ENCODE data around the gene SEC14L5.
"Not testable (repeated sequence)": the region's sequence is repeated elsewhere in the genome, so short reads cannot be mapped to it uniquely, and the experiment has no call there.

The SEC14L5 gene

DNA sequence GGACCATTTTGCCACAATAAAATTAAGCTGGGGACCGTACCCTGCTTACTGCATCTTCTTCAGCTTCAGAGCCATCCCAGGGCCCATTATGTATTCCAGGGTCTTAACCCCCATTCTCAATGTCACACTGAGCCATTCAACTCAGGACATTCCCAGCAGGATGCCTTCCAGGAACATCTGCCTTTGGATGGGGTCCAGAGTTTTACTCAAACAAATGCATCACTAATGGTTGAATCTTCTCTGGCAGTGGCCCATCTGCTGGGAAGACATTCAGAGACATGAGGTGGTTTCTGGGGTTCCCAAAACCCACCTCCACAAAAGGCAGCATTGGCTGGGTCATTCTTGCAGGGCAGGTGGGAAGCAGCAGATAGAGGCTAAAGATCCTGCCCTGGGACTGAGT, 3.4 kb upstream of the SEC14L5 start:
- DNase-seq: no peak

DNA sequence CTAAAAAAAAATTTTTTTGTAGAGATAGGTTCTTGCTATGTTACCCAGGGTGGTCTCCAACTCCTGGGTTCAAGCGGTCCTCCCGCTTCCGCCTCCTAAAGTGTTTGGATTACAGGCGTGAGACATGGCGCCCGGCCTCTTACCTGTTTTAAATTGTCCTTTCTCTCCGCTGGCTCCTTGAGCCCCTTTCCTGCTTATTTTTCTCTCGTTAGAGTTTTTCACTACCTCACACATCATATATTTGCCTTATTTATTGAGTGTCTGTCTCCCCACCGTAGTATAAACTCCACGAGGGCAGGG, 760 bp upstream of the SEC14L5 start:
- no peak for DNase-seq

DNA sequence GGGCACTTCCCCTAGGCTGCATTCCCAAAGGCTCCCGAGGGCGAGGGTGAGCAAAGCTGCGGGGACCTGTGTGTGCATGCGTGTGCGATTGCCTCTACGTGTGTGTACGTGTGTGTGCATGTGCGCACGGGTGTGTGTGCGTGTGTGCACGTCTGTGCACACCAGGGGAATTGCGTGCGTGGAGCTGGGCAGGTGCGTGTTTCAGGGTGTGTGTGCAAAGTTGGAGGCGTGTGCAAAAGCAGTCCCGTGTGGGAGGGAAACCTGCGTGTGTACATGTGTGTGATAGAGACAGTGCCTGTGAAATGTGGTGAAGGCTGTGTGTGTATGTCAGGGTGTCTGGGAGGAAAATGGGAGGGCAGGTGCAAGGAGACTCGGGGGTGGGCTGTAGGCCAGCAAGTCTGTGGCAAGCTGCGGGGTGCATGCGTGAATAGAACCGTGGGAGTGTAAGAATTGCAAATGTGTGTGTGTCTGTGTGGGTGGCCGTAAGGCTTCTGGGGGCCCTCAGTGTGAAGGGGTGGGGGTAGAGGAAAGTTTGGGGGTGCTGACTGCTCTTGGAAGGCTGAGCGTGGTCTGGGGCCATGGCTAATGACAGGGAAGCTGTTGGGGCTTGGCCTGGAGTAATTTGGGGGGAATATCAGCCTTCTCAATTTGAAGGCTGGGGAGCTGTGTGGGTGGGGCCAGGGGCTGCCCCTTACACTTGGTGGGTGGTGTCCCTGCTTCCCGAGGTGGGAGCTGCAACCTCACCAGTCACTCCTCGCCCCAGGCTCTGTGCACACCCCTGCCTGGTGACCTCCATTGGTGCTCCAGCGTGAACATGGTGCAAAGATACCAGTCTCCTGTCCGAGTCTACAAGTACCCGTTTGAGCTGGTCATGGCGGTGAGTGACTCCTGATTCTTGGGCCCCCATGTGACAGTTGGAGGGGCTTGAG, 644 bp downstream of the SEC14L5 start:
- DNase-seq: no peak

DNA sequence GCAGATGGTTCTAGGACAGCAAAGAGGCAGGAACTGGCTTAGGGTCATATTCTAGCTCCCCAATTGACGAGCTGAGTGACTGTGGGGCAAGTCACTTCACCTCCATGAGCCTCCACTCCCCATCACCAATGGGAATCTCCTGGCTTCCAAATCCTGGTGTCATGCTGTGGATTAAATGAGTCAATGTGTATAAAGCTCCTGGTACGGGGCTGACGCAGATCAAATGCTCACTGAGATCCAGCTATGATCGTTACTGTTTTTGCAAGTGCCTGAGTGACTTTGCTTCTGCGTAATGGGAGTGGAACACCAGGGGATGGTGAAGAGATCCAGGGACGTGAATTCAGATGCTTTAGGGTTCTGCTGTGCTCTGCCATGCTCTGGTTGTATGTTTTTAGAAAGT, 2.4 kb downstream of the SEC14L5 start:
- DNase-seq: no peak

DNA sequence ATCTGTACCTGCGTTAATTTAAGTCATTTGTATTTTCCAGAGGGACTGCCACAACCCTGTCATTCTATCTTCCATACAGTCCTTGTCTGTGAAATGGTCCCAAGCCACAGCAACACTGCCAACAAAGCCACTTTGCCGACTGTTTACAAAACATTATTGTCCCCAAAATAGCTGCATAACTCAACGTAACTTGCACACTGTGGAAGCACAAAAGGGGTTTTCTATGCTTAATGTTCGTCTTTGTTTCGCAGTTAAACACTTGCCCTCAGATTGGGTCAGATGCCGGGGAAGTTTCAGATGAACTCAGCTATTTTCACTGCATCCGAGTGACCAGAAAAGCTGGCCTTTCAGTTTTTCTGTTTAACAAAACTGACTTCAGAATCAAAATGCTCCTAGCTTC, 4.6 kb downstream of the SEC14L5 start:
- DNase-seq: no peak

DNA sequence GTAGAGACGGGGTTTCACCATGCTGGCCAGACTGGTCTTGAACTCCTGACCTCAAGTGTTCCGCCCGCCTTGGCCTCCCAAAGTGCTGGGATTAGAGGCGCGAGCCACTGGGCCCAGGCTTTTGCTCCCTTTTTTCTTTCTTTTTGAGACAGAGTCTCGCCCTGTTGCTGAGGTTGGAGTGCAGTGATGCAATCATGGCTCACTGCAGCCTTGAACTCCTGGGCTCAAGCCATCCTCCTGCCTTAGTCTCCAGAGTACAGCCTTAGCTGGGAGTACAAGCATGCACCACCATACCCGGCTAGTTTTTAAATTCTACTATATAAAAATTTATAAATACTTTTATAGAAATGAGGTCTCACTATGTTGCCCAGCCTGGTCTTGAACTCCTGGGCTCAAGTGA, 5.4 kb downstream of the SEC14L5 start:
- not testable (repeated sequence) for DNase-seq

DNA sequence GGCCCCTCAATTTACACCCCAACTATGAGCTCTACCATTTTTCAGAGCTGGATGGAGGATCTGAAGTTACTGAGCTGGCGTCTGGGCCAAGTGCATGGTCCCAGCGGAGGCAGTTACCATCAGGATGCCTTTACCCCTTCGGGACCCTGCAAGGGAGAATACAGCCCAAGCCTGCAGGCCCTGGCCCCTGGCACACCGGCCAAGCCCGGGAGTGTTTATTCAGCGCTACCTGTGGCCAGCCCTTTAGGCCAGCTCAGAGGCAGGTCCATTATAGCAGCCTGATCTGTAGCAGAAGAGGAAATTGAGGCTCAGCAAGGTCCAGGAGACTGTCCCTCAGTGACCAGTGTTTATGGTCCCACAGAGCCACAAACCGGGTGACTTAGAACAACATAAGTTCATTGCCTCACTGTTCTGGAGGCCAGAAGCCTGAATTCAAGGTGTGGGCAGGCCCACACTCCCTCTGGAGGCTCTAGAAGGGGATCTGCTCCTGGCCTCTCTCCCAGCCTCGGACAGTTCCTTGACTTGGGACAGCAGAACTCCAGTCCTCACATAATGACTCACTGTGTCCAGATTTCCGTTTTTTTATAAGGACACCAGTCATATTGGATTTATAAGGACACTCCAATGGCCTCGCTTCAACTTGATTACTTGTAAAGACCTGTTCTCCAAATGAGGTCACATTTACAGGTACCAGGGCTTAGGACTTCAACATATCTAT, 8.8 kb downstream of the SEC14L5 start:
- DNase-seq: no peak

DNA sequence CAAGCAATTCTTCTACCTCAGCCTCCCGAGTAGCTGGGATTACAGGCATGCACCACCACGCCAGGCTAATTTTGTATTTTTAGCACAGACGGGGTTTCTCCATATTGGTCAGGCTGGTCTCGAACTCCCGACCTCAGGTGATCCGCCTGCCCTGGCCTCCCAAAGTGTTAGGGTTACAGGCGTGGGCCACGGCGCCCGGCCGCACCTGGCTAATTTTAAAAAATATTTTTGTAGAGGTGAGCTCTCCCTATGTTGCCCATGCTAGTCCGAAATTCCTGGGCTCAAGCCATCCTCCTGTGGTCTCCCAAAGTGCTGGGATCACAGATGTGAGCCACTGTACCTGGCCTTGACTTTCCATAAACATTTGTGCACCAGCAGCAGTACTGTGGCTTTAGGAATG, 10.1 kb downstream of the SEC14L5 start:
- DNase-seq: not testable (repeated sequence)

DNA sequence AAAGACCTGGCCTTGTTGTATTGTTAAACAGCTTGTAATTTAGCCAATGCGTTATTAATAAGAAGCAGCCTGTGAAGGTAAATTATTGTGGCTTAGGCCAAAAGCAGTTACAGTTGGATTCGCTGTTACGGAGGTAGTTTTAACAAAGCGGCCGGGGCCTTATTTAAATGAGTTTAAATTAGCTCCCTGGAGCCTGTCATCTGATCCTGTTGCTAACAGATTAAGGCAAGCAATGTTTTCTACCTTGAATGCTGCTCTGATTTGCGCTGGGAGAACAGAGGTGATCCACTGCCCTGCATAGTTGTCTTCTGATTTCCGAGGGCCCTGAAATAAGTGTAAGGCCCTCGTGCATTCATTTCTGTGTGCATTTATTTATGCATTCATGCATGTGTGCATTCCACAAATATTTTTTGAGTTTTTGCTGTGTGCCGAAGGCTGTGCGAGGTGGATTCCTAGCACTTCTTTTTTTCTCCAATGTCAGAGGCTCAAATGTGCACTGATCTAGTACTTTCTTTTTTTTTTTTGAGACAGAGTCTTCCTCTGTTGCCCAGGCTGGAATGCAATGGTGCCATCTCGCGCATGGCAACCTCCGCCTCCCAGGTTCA, 10.9 kb downstream of the SEC14L5 start:
- no peak for DNase-seq

DNA sequence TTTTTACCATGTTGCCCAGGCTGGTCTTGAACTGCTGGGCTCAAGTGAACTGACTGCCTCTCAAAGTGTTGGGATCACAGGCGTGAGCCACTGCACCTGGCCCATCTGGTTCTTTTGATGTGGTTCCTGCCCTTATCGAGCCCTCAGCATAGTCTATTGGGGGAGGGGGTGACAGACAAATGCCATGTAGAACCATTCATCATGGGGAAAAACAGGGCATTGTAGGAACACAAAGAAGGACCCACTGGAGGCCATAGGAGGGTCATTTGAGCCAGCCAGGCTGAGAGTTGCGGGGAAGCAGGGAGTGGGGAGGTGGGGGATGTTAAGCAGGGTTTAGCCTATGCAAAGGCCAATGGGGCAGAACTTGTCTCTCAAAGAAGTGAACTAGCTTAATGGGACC, 11.9 kb downstream of the SEC14L5 start:
- no peak for DNase-seq

DNA sequence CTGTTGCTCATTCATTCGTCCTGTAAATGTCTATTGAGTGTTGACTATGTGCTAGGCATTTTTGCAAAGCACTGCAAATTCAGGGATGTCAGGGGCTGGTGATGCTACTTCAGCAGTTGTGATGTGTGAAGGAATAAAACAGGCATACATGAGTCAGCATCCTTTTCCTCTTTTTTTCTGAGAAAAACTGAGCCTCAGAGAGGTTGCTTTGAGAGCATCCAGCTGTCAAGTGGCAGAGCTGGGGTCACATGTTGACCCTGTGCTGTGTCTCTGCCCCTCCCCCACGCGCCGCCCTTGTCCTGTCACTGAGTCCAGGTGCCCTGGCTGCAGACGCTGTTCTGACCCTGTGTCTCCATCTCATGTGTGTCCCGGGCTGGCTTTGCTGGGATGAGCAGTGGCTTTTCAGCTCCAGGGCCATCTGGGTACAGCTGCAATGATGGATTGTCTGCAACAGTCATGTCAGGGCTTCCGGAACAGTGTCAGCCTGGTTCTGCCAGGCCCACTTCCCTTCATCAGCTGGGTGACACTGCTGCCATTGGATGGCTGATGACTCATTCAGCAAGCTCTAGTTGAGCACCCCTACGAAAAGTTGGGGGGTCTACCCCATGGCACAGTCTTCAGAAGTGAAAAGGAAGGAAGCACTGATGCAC, 14.9 kb downstream of the SEC14L5 start:
- no peak for DNase-seq

DNA sequence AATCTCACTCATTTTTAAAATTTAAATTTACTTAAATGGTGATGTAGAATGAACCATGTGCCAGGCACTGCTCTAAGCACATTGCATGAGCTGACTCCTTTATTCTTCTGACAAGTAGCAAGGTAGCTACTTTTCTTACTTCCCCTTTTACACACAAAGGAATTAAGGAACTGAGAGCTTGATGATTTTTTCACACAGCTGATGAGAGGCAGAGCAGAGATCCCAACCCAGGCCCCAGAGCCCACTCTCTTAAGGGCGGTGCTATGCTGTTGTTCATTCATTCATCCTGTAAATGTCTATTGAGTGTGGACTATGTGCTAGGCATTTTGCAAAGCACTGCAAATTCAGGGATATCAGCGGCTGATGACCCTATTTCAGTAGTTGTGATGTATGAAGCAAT, 17.9 kb downstream of the SEC14L5 start:
- no peak for DNase-seq

DNA sequence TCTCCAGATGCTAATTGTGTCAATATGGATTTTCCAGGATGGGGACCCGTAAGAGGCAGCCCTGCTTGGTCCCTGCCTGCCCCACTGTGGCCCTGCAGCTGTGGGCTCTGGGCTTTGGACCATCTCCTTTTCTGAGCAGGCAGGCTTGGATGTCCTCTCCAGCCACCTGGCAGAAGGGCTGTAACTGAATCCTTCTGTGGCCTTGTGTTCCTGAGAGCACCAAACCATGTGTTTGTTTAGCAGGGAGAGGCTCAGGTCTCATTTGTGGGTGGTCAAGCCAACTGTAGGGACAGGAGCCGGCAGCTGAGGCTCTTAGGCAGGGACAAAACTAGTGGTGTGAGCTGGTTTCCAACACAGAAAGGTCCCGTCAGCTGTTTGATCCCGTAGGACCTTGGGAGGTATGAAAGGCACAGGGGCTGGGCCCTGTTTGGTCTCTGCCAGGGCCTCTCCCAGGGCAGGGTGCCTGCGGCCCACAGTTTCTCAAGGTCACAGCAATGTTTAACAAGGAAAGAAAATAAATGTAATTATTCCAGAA, 18.5 kb downstream of the SEC14L5 start:
- DNase-seq: no peak

DNA sequence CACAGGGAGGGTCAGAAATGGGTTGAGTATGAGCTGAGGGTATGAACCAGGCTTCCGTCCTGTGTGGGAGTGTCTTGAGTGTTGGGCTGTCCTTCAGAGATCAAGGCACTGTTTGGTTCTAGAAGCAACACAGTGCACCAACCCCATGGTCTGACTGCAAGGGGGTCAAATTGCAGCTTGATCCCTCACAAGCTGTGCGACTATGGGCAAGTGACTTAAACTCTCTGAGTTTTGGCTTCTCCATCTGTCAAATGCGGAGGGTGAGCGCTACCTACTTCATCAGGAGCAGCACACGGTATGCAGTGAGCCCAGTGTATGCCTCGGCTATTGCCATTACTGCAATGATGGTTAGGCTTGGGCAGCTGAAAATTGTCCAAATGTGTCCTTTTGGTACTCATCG, 21.0 kb downstream of the SEC14L5 start:
- no peak for DNase-seq

DNA sequence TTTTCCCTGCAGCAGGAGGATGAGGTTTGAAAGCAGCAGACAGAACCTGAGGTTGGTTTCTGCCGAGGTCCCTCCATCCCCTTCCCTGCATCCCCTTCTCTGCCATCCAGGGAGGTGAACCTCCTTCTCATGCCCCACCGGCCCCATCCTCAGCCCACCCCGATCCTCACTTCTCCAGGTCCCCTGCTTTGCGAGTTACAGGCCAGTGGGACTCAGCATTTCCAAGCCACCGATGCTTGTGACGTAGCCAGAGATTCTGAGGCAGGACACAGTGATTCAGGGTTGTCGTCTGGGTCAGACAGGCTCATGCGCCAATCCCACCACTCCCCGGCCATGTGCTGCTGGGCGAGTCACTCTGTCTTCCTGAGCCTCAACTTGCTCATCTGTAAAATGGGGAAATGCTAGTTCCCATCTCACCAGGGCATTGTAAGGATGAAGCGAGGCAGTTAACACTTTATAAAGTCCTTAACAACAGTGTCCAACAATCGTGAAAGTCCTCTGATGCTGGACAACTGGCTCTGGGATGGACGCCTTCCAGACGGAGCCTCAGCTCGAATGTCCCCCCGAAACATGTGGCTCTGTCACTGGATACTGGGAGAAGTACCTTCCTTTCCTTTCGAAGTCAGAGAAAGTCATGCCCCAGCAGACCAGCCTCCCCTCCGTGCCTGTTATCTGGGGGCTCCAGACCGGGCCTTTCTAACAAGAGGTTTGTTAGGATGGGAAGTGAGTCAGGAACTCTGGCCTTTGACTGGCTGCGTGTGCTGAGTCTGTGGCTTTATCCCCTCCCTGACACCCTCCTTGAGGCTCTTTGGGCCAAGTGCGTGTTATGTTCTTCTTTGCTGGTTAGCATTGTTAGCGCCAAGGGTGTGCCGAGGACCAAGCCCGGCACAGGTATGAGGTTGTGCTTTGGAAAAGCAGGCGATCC, 21.9 kb downstream of the SEC14L5 start:
- DNase-seq: no peak

DNA sequence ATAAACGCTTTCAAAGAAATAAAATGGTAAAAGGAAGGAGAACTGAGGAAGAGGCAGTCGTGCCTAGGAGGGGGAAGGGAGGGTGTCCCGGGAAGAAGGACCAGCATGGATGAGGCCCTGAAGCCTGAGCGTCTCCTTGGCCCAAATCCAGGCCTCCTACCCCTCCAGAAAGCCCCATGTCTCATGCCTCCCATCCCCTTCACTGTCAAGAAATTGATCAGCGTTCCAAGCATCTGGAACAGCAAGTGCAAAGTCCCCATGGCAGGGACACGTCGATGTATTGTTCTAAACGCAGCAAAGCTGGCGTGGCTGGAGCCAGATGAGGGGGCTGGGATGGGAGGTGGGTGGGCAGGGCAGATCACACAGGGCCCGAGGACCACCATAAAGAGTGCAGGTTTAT, 22.6 kb downstream of the SEC14L5 start:
- no peak for DNase-seq

DNA sequence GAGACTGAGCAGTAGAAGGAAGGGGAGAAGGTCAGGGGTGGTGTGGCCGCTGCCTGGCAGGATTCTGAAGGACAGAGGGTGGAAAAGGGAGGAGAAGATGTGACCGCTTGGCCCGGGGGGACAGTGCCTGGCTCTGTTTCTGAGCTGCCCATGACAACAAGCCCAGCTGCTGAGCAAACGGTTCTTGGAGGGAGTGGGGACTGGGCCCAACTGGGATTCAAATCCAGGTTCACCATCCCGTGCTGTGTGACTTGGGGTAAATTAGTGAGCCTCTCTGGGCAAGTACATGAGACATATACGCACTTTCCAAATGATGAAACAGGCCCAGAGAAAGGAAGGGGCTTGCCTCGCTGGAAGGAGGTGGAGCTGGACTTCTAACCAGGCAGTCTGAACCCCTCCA, 23.3 kb downstream of the SEC14L5 start:
- DNase-seq: no peak

DNA sequence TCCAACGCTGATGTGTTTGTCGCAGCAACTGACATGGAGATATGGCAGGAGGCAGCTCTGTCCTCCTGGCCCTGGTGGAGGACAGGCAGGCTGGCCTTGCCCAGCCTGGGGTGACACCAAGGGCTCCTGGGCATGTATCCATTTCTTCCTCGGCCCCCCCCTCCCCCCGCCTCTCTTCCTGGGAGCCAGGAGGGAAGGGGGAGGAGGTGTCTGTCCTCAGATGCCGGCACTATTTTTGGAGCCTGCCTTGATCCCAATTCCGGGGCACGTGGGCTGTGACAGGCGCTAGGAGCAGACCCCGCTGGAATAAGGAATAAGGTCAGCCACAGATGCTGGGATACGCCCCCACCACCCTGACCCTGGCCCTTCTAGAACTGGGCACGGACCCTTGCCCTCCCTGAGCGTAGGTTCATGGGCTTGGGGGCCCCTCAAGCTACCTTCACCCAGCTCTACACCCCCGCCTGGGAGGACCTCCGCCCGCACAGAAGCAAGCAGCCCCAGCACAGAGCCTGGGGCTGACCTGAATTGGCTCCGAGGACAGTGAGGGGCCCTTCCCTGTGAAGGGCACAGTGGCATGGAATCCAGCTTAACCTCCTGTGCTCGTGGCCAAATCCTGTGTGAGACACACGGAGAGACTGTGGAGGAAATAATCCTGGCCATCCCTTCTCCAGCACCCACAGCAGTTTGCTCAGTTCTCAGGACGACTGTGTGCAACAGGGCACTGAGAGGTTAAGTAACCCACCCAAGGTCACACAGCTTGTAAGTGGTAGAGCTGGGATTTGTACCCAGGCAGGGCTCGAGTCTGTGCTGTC, 24.1 kb downstream of the SEC14L5 start:
- no peak for DNase-seq

DNA sequence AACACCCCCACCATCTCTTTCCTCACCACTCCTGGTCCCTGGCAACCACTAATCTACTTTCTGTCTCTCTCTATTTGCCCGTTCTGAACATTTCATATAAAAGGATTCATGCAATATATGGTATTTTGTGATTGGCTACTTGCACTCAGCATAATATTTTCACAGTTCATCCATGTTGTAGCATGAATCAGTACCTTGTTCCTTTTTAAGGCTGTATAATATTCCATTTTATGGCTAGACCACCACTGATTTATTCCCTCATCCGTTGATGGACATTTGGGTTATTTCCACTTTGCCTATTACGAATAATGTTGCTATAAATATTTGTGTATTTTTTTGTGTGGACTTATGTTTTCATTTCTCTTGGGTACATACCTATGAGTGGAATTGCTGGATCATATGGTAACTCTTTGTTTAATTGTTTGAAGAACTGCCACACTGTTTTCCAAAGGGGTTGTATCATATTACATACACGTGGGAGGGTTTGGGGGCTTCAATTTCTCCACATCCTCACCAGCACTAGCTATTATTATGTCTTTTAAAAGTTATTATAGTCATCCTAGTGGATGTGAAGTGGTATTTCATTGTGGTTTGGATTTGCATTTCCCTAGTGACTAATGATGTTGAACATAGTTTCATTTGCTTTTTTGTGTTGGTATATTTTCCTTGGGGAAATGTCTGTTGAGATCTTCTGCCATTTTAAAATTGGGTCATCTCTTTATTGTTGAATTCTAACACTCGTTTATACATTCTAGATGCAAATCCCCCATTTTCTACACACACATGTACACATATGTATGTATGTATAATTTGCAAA, 26.3 kb downstream of the SEC14L5 start:
- no peak for DNase-seq

DNA sequence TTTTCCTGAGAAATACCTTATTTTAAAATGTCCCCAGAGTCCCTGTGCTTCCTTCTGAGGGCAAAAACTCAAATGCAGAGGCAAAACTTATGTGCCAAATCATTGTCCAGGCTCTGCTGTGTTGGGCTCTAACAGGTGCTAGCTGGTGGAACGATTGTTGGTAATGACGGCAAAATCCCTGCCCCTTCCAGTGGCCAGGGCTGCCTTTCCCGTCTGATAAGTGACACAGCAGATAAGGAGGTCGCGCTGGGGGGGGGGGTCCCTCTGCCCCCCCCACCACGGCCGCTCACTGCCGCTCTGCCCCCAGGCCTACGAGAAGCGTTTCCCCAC, 29.1 kb downstream of the SEC14L5 start:
- DNase-seq: no peak
